ENCODE results near the gene IKBIP.

Gene IKBIP

GRCh38 chr12:98575013-98575412 lies 69.6 kb downstream of the IKBIP start:
- Histone ChIP-seq H3K4me3 (replicated peaks; ENCODE audit: insufficient read depth, low read length) (no peak overlapping the region), H3K27me3 (ENCODE audit: insufficient read depth, poor library complexity, severe bottlenecking) (no peaks in the 10 kb centered on the region), H3K27ac (replicated peaks) (no peak overlapping the region)
- TF ChIP-seq SPI1 (IDR thresholded peaks at IDR 0.05; ENCODE audit: borderline replicate concordance, low read depth) (no peak), CTCF (IDR thresholded peaks at IDR 0.05; ENCODE audit: insufficient read depth, low read length) (no peak), GABPA (IDR thresholded peaks at IDR 0.05; ENCODE audit: low read depth) (no peak), REST (IDR thresholded peaks at IDR 0.05; ENCODE audit: insufficient replicate concordance, low read depth) (no peak), POLR2AphosphoS5 (IDR thresholded peaks at IDR 0.05; ENCODE audit: low read depth) (no peak)
- DNase-seq (ENCODE audit: low read depth in 1 of 2, low spot score in 1 of 2) = no peak

Measured in HL-60 (cell line).